Uterus (tissue), 4 donors: ENCODE results near the gene PHB1. TPM values are rescaled to one million over a fixed set of nuclear protein-coding genes. Genes with fewer than 3 reads are reported as not detected.
A peak's percentile ranks its signal among the peaks of the same experiment; 100 is the strongest.

ENCODE experiments used
- DNase-seq, 2 donors: peaks; one replicate each; pipeline ENCODE4 v3.0.0-alpha.2; 2019 to 2020
- H3K27ac ChIP-seq, 2 donors: fragments of 200-600 bp; sonication (generic); 1 replicate in 1 of 2; 2 replicates in 1 of 2; pipeline ENCODE4 v1.5.1; 2016 to 2018
- H3K27me3 ChIP-seq, 2 donors: fragments of 200-600 bp; sonication (generic); one replicate each; pipeline ENCODE4 v1.5.1; 2018 to 2019; ENCODE audit warnings: control low read depth in 1 of 2
- H3K36me3 ChIP-seq, 2 donors: fragments of 200-600 bp; sonication (generic); one replicate each; pipeline ENCODE4 v1.5.1; 2019; ENCODE audit warnings: control low read depth in 1 of 2
- H3K4me1 ChIP-seq, 2 donors: fragments of 200-600 bp; sonication (generic); one replicate each; pipeline ENCODE4 v1.5.1; 2018 to 2019; ENCODE audit warnings: control low read depth in 1 of 2
- H3K4me3 ChIP-seq, 2 donors: fragments of 200-600 bp; sonication (generic); 1 replicate in 1 of 2; 2 replicates in 1 of 2; pipeline ENCODE4 v1.5.1; 2018 to 2019; ENCODE audit warnings: mild to moderate bottlenecking in 1 of 2
- H3K9me3 ChIP-seq, 2 donors: fragments of 200-600 bp; sonication (generic); one replicate each; pipeline ENCODE4 v1.5.1; 2019; ENCODE audit warnings: control low read depth in 1 of 2
- POLR2A ChIP-seq, 2 donors: fragments of 450-650 bp; IDR thresholded peaks; one replicate each; pipeline ENCODE4 v1.6.1; 2016; ENCODE audit warnings: antibody characterized with exemption in 2 of 2, mild to moderate bottlenecking in 1 of 2, moderate library complexity in 1 of 2
- intact Hi-C: fragments of 100-400 bp; cut with DNase I; formaldehyde crosslinking; loops from one replicate; pipeline ENCODE4 v1.15.1; 2023; ENCODE audit warnings: low total_unique reads
- total RNA-seq, 4 donors: library from RNA; depleted of rRNA in 3 of 4; stranded (reverse); fragments of >200 nt in 3 of 4; gene quantifications; one replicate each; pipeline versions ENCODE4 v1.1.0 to v1.2.4, GENCODE V29; 2014 to 2023
- TF ChIP-seq, protein P1 (sequence below), 4 experiments: fragments of 200-600 bp in 2 of 4; fragments of 450-650 bp in 2 of 4; sonication (generic) in 2 of 4; IDR thresholded peaks; one replicate each; pipeline ENCODE4 v1.5.1; 2016 to 2019; ENCODE audit warnings: antibody characterized with exemption in 4 of 4, mild to moderate bottlenecking in 2 of 4, moderate library complexity in 1 of 4
- donor health status: DM: yes; HTN: yes; CAD: no.

The PHB1 gene
- total RNA-seq, 4 donors from 2014 or later = 63.5 to 98.4 (median 79.6) TPM

- peak overlapping the region; percentile 95 to 99 for H3K4me3 ChIP-seq
- DNase-seq = no peak
- H3K4me1 ChIP-seq = peaks cover 0 to 8% of the 10 kb centered on the region in 2 donors
- intact Hi-C loops = no loop called here
- no peaks in the 10 kb centered on the region for H3K36me3 ChIP-seq
- peak overlapping the region; percentile 46 to 69 for H3K27ac ChIP-seq
- TF ChIP-seq POLR2A (IDR thresholded peaks at IDR 0.05) = no peak
- TF ChIP-seq, protein P1, sequence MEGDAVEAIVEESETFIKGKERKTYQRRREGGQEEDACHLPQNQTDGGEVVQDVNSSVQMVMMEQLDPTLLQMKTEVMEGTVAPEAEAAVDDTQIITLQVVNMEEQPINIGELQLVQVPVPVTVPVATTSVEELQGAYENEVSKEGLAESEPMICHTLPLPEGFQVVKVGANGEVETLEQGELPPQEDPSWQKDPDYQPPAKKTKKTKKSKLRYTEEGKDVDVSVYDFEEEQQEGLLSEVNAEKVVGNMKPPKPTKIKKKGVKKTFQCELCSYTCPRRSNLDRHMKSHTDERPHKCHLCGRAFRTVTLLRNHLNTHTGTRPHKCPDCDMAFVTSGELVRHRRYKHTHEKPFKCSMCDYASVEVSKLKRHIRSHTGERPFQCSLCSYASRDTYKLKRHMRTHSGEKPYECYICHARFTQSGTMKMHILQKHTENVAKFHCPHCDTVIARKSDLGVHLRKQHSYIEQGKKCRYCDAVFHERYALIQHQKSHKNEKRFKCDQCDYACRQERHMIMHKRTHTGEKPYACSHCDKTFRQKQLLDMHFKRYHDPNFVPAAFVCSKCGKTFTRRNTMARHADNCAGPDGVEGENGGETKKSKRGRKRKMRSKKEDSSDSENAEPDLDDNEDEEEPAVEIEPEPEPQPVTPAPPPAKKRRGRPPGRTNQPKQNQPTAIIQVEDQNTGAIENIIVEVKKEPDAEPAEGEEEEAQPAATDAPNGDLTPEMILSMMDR (IDR thresholded peaks at IDR 0.05) = no peak
- no peaks in the 10 kb centered on the region for H3K27me3 ChIP-seq
- no peaks in the 10 kb centered on the region for H3K9me3 ChIP-seq
Observed at GRCh38 chr17:49414271-49414621, 436 bp downstream of the PHB1 start.

DNA sequence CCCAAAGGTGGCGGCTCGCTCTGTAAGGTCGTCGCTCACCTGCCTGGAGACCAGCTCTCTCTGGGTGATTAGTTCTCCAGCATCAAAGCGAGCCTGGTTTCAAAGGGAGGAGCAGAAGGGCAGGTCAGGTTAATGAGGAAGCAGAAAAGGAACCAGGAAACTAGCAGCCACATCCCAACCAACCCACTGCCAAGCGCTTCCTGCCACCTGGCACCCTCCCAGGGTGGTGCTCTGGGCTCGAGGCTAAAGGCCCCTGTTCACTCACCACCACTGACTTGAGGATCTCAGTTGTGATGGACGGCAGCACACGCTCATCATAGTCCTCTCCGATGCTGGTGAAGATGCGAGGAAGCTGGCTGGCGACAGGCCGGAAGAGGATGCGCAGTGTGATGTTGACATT lies 5.6 kb downstream of the PHB1 start:
- intact Hi-C loops = no loop called here
- H3K4me1 ChIP-seq = peaks cover 0 to 5% of the 10 kb centered on the region in 2 donors
- no peak for TF ChIP-seq POLR2A (IDR thresholded peaks at IDR 0.05)
- TF ChIP-seq, protein P1 (IDR thresholded peaks at IDR 0.05) = no peak
- no peaks in the 10 kb centered on the region for H3K27me3 ChIP-seq
- H3K27ac ChIP-seq = no peak overlapping the region
- no peak overlapping the region for H3K4me3 ChIP-seq
- no peaks in the 10 kb centered on the region for H3K9me3 ChIP-seq
- DNase-seq = no peak
- H3K36me3 ChIP-seq = no peaks in the 10 kb centered on the region

- Histone ChIP-seq H3K4me3 (no peak overlapping the region), H3K9me3 (no peaks in the 10 kb centered on the region), H3K27ac (no peak overlapping the region), H3K27me3 (no peaks in the 10 kb centered on the region), H3K36me3 (no peaks in the 10 kb centered on the region), H3K4me1 (no peaks in the 10 kb centered on the region)
- peak; percentile 51 to 58 for DNase-seq
- TF ChIP-seq, protein P1 (IDR thresholded peaks at IDR 0.05) = peak; percentile 31 to 59 (median 42)
- no peak for TF ChIP-seq POLR2A (IDR thresholded peaks at IDR 0.05)
- intact Hi-C loops = no loop called here
Observed at GRCh38 chr17:49407981-49408501, 6.6 kb downstream of the PHB1 start.

- TF ChIP-seq POLR2A (IDR thresholded peaks at IDR 0.05) = no peak
- TF ChIP-seq, protein P1 (IDR thresholded peaks at IDR 0.05) = no peak
- no peak for DNase-seq
- Histone ChIP-seq H3K36me3 (no peaks in the 10 kb centered on the region), H3K4me1 (no peaks in the 10 kb centered on the region), H3K27me3 (no peaks in the 10 kb centered on the region), H3K9me3 (no peaks in the 10 kb centered on the region), H3K27ac (no peak overlapping the region), H3K4me3 (no peak overlapping the region)
- intact Hi-C loops = no loop called here
Observed at GRCh38 chr17:49407086-49407485, 7.6 kb downstream of the PHB1 start.

DNA sequence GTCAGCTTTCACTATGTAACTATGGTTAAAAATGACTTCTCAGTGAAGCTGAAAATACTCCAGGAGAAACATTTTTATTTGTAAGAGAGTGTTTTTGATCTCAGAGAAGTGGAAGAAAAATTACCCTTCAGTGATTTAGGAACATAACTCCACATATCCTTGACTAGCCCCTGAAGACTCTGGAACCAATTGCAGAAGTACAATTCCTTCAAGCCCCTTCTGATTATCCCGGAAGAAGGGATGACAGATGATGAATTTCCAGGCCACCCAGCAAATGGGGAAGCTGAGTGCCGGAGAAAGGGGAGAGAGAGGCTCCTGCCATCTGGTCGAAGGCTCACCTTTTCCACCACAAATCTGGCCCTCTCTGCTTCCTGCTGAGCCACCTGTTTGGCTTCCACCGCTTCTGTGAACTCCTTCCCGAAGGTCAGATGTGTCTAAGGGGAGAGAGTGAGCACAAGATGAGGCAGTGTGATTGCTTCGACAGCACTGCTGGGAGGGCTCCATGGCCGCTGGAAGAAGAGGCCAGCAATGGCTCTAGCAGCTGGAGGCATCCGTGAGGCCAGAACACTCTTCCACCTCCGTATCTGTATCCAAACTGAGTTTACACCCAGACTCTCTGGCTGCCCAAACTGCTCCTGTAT lies 8.1 kb downstream of the PHB1 start:
- Histone ChIP-seq H3K36me3 (no peaks in the 10 kb centered on the region), H3K4me3 (no peak overlapping the region), H3K27me3 (no peaks in the 10 kb centered on the region), H3K9me3 (no peaks in the 10 kb centered on the region), H3K27ac (no peak overlapping the region), H3K4me1 (no peaks in the 10 kb centered on the region)
- TF ChIP-seq, protein P1 (IDR thresholded peaks at IDR 0.05) = no peak
- no peak for TF ChIP-seq POLR2A (IDR thresholded peaks at IDR 0.05)
- intact Hi-C loops = no loop called here
- DNase-seq = no peak
